Inflammatory macrophage (primary cell): ENCODE measurements around the gene ZKSCAN5.
"Not testable (repeated sequence)": the region's sequence is repeated elsewhere in the genome, so short reads cannot be mapped to it uniquely, and the experiment has no call there.

Experiments used
- DNase-seq, 2 donors: peaks; one replicate each; pipeline ENCODE4 v3.0.0-alpha.2; 2020 to 2022

Gene ZKSCAN5

GRCh38 chr7:99498546-99498944, 5.9 kb upstream of the ZKSCAN5 start:
- no peak for DNase-seq

- peak; percentile 51 to 55 for DNase-seq
Measured at GRCh38 chr7:99499371-99499720, 5.1 kb upstream of the ZKSCAN5 start.

GRCh38 chr7:99499721-99500636, 4.5 kb upstream of the ZKSCAN5 start, which contains the start of gene ZNF394:
Gene ZNF394, minus strand, starts transcription at chr7:99500281. Its CDS starts 188 bp downstream, at chr7:99500093.
- DNase-seq: peak; percentile 91 to 92

GRCh38 chr7:99500637-99501009, 3.8 kb upstream of the ZKSCAN5 start:
- DNase-seq: no peak

GRCh38 chr7:99501236-99501635, 3.2 kb upstream of the ZKSCAN5 start:
- DNase-seq: not testable (repeated sequence)

- DNase-seq: no peak
Measured at GRCh38 chr7:99504281-99504602, 220 bp upstream of the ZKSCAN5 start.

- DNase-seq: no peak
Measured at GRCh38 chr7:99505324-99505662, 831 bp downstream of the ZKSCAN5 start.

- no peak for DNase-seq
Measured at GRCh38 chr7:99514050-99514449, 9.6 kb downstream of the ZKSCAN5 start.

GRCh38 chr7:99521399-99521798, 16.9 kb downstream of the ZKSCAN5 start:
- DNase-seq: no peak

- DNase-seq: peak; percentile 21 to 29
Measured at GRCh38 chr7:99525713-99526440, 21.4 kb downstream of the ZKSCAN5 start.

- no peak for DNase-seq
Measured at GRCh38 chr7:99531354-99531765, 26.9 kb downstream of the ZKSCAN5 start.

- DNase-seq: no peak
Measured at GRCh38 chr7:99535667-99536066, 31.2 kb downstream of the ZKSCAN5 start.

- no peak for DNase-seq
Measured at GRCh38 chr7:99539213-99539811, 34.9 kb downstream of the ZKSCAN5 start.

- no peak for DNase-seq
Measured at GRCh38 chr7:99540542-99540941, 36.1 kb downstream of the ZKSCAN5 start.

- no peak for DNase-seq
Measured at GRCh38 chr7:99541212-99541611, 36.8 kb downstream of the ZKSCAN5 start.

GRCh38 chr7:99543081-99543671, 38.7 kb downstream of the ZKSCAN5 start:
- DNase-seq: no peak

- DNase-seq: no peak
Measured at GRCh38 chr7:99543916-99544315, 39.5 kb downstream of the ZKSCAN5 start.

GRCh38 chr7:99545308-99545707, 40.8 kb downstream of the ZKSCAN5 start:
- DNase-seq: not testable (repeated sequence)

GRCh38 chr7:99549545-99549944, 45.1 kb downstream of the ZKSCAN5 start:
- DNase-seq: not testable (repeated sequence)

GRCh38 chr7:99551334-99551733, 46.9 kb downstream of the ZKSCAN5 start:
- DNase-seq: no peak

- DNase-seq: peak; percentile 87 to 92
Measured at GRCh38 chr7:99551767-99552463, 47.5 kb downstream of the ZKSCAN5 start, which contains the start of gene FAM200A. Gene FAM200A, minus strand, starts transcription at chr7:99552114. Its CDS starts 3,707 bp downstream, at chr7:99548407.

- no peak for DNase-seq
Measured at GRCh38 chr7:99553039-99553438, 48.6 kb downstream of the ZKSCAN5 start.
